GM12865 (cell line): ENCODE results near the gene PCDHA3.
A peak's percentile ranks its signal among the peaks of the same experiment; 100 is the strongest.
"Not testable (repeated sequence)": the region's sequence is repeated elsewhere in the genome, so short reads cannot be mapped to it uniquely, and the experiment has no call there.

ENCODE experiments used
- DNase-seq: peaks from one replicate; pipeline ENCODE4 v3.0.0; 2010; ENCODE audit warnings: low read depth
- H3K4me3 ChIP-seq: 2 replicates; pipeline ENCODE4 v1.5.1; 2011; ENCODE audit warnings: mild to moderate bottlenecking, low read depth, low read length, control low read depth
- TF ChIP-seq, protein P1 (sequence below): IDR thresholded peaks from 2 replicates; pipeline ENCODE4 v1.5.1; 2011; ENCODE audit warnings: low read length, control low read depth, low read depth, inconsistent platforms; ENCODE audit not compliant: insufficient read depth; ENCODE audit errors: missing control alignments

The PCDHA3 gene

DNA sequence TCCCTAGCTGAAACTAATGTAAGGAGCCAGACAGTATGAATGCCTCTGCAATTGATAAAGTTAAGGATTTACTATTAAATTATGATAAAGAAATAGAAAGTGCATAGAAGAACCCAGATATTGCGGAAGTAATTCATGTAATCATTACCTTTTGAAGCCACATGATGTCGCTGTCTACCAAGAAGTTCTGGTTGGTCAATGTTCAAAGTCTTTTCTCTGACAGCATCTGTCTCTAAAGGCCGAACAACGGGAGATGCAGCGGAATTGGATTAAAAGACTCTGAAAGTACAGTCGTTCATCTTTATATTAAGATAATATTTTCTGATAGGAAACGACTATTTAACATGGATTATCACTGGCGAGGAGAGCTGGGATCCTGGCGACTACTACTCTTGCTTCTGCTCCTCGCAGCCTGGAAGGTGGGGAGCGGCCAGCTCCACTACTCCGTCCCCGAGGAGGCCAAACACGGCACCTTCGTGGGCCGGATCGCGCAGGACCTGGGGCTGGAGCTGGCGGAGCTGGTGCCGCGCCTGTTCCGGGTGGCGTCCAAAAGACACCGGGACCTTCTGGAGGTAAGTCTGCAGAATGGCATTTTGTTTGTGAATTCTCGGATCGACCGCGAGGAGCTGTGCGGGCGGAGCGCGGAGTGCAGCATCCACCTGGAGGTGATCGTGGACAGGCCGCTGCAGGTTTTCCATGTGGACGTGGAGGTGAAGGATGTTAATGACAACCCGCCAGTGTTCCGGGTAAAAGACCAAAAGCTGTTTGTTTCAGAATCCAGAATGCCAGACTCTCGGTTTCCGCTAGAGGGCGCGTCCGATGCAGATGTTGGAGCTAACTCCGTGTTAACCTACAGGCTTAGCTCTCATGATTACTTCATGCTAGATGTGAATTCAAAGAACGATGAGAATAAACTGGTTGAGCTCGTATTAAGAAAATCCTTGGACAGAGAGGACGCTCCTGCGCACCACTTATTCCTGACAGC lies 40.4 kb downstream of the PCDHA3 start, which contains the start of gene PCDHA8:
Gene PCDHA8 (plus strand): TSS at position 210 of the 985 bp plus-strand sequence. CDS start 135 bp downstream, at position 345.
- TF ChIP-seq, protein P1, sequence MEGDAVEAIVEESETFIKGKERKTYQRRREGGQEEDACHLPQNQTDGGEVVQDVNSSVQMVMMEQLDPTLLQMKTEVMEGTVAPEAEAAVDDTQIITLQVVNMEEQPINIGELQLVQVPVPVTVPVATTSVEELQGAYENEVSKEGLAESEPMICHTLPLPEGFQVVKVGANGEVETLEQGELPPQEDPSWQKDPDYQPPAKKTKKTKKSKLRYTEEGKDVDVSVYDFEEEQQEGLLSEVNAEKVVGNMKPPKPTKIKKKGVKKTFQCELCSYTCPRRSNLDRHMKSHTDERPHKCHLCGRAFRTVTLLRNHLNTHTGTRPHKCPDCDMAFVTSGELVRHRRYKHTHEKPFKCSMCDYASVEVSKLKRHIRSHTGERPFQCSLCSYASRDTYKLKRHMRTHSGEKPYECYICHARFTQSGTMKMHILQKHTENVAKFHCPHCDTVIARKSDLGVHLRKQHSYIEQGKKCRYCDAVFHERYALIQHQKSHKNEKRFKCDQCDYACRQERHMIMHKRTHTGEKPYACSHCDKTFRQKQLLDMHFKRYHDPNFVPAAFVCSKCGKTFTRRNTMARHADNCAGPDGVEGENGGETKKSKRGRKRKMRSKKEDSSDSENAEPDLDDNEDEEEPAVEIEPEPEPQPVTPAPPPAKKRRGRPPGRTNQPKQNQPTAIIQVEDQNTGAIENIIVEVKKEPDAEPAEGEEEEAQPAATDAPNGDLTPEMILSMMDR: peak; percentile 20
- no peak within 1 kb of the TSS for H3K4me3 ChIP-seq
- DNase-seq: no peak

DNA sequence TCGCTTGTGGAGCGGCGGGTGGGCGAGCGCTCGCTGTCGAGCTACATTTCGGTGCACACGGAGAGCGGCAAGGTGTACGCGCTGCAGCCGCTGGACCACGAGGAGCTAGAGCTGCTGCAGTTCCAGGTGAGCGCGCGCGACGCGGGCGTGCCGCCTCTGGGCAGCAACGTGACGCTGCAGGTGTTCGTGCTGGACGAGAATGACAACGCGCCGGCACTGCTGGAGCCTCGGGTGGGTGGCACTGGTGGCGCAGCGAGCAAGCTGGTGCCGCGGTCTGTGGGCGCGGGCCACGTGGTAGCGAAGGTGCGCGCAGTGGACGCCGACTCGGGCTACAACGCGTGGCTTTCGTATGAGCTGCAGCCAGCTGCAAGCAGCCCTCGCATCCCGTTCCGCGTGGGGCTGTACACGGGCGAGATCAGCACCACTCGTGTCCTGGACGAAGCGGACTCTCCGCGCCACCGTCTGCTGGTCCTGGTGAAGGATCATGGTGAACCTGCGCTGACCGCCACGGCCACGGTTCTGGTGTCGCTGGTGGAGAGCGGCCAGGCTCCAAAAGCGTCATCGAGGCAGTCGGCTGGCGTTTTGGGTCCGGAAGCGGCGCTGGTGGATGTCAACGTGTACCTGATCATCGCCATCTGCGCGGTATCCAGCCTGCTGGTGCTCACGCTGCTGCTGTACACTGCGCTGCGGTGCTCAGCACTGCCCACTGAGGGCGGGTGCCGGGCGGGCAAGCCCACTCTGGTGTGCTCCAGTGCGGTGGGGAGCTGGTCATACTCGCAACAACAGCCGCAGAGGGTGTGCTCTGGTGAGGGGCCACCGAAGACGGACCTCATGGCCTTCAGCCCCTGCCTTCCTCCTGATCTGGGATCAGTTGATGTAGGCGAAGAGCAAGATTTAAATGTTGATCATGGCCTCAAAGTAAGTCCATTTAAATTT lies 42.2 kb downstream of the PCDHA3 start:
- TF ChIP-seq, protein P1: no peak
- H3K4me3 ChIP-seq: no peak overlapping the region
- DNase-seq: no peak

DNA sequence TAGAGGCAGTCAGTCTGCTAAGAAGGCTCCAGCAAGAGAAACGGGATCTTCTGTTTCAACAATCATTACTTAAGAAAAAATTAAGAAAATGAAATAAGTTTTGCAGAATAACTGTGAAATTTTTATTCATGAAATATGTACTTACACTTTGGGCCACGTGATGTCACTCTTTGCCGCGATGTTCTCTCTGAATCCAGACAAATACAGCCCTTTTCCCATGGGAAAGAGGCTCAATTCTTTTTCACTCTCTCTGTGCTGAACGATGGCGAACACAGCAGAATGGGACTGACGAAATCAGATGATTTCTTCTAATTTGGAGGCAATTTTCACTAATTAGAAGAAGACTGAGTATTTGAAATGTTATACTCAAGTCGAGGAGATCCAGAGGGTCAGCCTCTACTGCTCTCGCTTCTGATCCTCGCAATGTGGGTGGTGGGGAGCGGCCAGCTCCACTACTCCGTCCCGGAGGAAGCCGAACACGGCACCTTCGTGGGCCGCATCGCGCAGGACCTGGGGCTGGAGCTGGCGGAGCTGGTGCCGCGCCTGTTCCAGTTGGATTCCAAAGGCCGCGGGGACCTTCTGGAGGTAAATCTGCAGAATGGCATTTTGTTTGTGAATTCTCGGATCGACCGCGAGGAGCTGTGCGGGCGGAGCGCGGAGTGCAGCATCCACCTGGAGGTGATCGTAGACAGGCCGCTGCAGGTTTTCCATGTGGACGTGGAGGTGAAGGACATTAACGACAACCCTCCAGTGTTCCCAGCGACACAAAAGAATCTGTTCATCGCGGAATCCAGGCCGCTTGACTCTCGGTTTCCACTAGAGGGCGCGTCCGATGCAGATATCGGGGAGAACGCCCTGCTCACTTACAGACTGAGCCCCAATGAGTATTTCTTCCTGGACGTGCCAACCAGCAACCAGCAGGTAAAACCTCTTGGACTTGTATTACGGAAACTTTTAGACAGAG lies 47.6 kb downstream of the PCDHA3 start, which contains the start of gene PCDHA9:
Gene PCDHA9 (plus strand): TSS at position 244 of the 964 bp plus-strand sequence. CDS start 114 bp downstream, at position 358.
- not testable (repeated sequence) for DNase-seq, H3K4me3 ChIP-seq

DNA sequence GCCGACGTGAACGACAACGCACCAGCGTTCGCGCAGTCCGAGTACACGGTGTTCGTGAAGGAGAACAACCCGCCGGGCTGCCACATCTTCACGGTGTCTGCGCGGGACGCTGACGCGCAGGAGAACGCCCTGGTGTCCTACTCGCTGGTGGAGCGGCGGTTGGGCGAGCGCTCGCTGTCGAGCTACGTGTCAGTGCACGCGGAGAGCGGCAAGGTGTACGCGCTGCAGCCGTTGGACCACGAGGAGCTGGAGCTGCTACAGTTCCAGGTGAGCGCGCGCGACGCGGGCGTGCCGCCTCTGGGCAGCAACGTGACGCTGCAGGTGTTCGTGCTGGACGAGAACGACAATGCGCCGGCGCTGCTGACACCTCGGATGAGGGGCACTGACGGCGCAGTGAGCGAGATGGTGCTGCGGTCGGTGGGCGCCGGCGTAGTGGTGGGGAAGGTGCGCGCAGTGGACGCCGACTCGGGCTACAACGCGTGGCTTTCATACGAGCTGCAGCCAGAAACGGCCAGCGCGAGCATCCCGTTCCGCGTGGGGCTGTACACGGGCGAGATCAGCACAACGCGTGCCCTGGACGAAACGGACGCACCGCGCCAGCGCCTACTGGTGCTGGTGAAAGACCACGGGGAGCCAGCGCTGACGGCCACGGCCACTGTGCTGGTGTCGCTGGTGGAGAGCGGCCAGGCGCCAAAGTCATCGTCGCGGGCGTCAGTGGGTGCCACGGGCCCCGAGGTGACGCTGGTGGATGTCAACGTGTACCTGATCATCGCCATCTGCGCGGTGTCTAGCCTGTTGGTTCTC lies 49.2 kb downstream of the PCDHA3 start:
- H3K4me3 ChIP-seq, DNase-seq: not testable (repeated sequence)
